ENCODE results near the gene KRT2. TPM values are rescaled to one million over a fixed set of nuclear protein-coding genes. Genes with fewer than 3 reads are reported as not detected.

KRT2 gene
- total and polyA plus RNA-seq, 10 donors = 0.07 to 0.52 (median 0.34) TPM; not detected in 4

- WGBS, 5 donors = 58 to 78% (median 60%) methylated on average over 10 of the region's 10 CpGs
- H3K9me3 ChIP-seq = no peaks in the 10 kb centered on the region
- DNase-seq = no peak
- no peak overlapping the region for H3K27ac ChIP-seq
- H3K36me3 ChIP-seq = no peaks in the 10 kb centered on the region
- intact Hi-C loops (cut with DNase I; ENCODE audit: low total_unique reads) = no loop called here
- TF ChIP-seq POLR2AphosphoS5 (IDR thresholded peaks at IDR 0.05) (no peak), CTCF (IDR thresholded peaks at IDR 0.05 in 8 of 11, conservative IDR thresholded peaks at IDR 0.05 in 3 of 11) (no peak), POLR2A (IDR thresholded peaks at IDR 0.05) (no peak)
- no peaks in the 10 kb centered on the region for H3K4me1 ChIP-seq
- no peak overlapping the region for H3K4me3 ChIP-seq
- peaks cover 0 to 24% (median 0%) of the 10 kb centered on the region in 7 donors for H3K27me3 ChIP-seq (replicated peaks in 1 of 7)
These were observed 10.3 kb upstream of the KRT2 start for GRCh38 chr12:52662093-52662917.

- no peaks in the 10 kb centered on the region for H3K9me3 ChIP-seq
- no peak for TF ChIP-seq POLR2AphosphoS5 (IDR thresholded peaks at IDR 0.05)
- no peak for TF ChIP-seq CTCF (IDR thresholded peaks at IDR 0.05 in 8 of 11, conservative IDR thresholded peaks at IDR 0.05 in 3 of 11)
- intact Hi-C loops (cut with DNase I; ENCODE audit: low total_unique reads) = no loop called here
- no peaks in the 10 kb centered on the region for H3K36me3 ChIP-seq
- no peak for DNase-seq
- H3K4me3 ChIP-seq = no peak overlapping the region
- H3K4me1 ChIP-seq = no peaks in the 10 kb centered on the region
- H3K27me3 ChIP-seq (replicated peaks in 1 of 7) = peaks cover 0 to 24% (median 0%) of the 10 kb centered on the region in 7 donors
- H3K27ac ChIP-seq = no peak overlapping the region
- WGBS, 5 donors = 86 to 95% (median 93%) methylated on average over 3 of the region's 3 CpGs
These were observed 9.7 kb upstream of the KRT2 start for GRCh38 chr12:52661668-52662067.

GRCh38 chr12:52660934-52661499, 9.0 kb upstream of the KRT2 start:
- H3K4me1 ChIP-seq = no peaks in the 10 kb centered on the region
- H3K27me3 ChIP-seq (replicated peaks in 1 of 7) = peaks cover 0 to 24% (median 0%) of the 10 kb centered on the region in 7 donors
- H3K36me3 ChIP-seq = no peaks in the 10 kb centered on the region
- no peak for DNase-seq
- no peak overlapping the region for H3K27ac ChIP-seq
- H3K9me3 ChIP-seq = no peaks in the 10 kb centered on the region
- intact Hi-C loops (cut with DNase I; ENCODE audit: low total_unique reads) = no loop called here
- no peak for TF ChIP-seq POLR2A (IDR thresholded peaks at IDR 0.05)
- TF ChIP-seq CTCF (IDR thresholded peaks at IDR 0.05 in 8 of 11, conservative IDR thresholded peaks at IDR 0.05 in 3 of 11) = no peak
- no peak for TF ChIP-seq POLR2AphosphoS5 (IDR thresholded peaks at IDR 0.05)
- WGBS, 5 donors = 73 to 84% (median 81%) methylated on average over 3 of the region's 3 CpGs
- no peak overlapping the region for H3K4me3 ChIP-seq

- Histone ChIP-seq H3K27ac (no peak overlapping the region), H3K27me3 (replicated peaks in 1 of 7) (peaks cover 0 to 29% (median 0%) of the 10 kb centered on the region in 7 donors), H3K36me3 (no peaks in the 10 kb centered on the region), H3K4me1 (no peaks in the 10 kb centered on the region), H3K9me3 (no peaks in the 10 kb centered on the region), H3K4me3 (no peak overlapping the region)
- TF ChIP-seq CTCF (IDR thresholded peaks at IDR 0.05 in 8 of 11, conservative IDR thresholded peaks at IDR 0.05 in 3 of 11) = no peak
- TF ChIP-seq POLR2A (IDR thresholded peaks at IDR 0.05) = no peak
- TF ChIP-seq POLR2AphosphoS5 (IDR thresholded peaks at IDR 0.05) = no peak
- no peak for DNase-seq
- intact Hi-C loops (cut with DNase I; ENCODE audit: low total_unique reads) = no loop called here
- 69 to 94% (median 79%) methylated on average over 4 of the region's 4 CpGs for WGBS, 5 donors
These were observed 7.9 kb upstream of the KRT2 start for GRCh38 chr12:52659951-52660350.

Data from spleen (tissue), 11 donors.